HepG2 (cell line): ENCODE results near the gene PPP1CA. TPM values are rescaled to one million over a fixed set of nuclear protein-coding genes. Genes with fewer than 3 reads are reported as not detected.

ENCODE experiments used
- ATF7 ChIP-seq, 2 experiments: fragments of 450-650 bp in 1 of 2; sonication (generic) in 1 of 2; formaldehyde crosslinking in 1 of 2; IDR thresholded peaks; 2 replicates each; pipeline versions ENCODE4 v1.4.0 to v1.6.1; 2016 to 2020; ENCODE audit warnings: antibody characterized with exemption in 1 of 2, mild to moderate bottlenecking in 1 of 2, missing genetic modification reagents in 1 of 2
- HNRNPUL1 ChIP-seq: fragments of 200-400 bp; formaldehyde crosslinking; IDR thresholded peaks from 2 replicates; pipeline ENCODE4 v1.6.1; 2017; ENCODE audit warnings: low read depth, mild to moderate bottlenecking, low read length, moderate library complexity
- KAT2B ChIP-seq: fragments of 150-350 bp; IDR thresholded peaks from 2 replicates; pipeline ENCODE4 v1.6.1; 2014; ENCODE audit warnings: low read depth, low read length, borderline replicate concordance
- NONO ChIP-seq, 2 experiments: fragments of 450-650 bp in 1 of 2; sonication (generic) in 1 of 2; formaldehyde crosslinking in 1 of 2; IDR thresholded peaks in 1 of 2; conservative IDR thresholded peaks in 1 of 2; 2 replicates each; pipeline versions ENCODE4 v1.6.1 to v1.8.0; 2017 to 2022; ENCODE audit warnings: mild to moderate bottlenecking in 1 of 2, missing genetic modification reagents in 1 of 2, moderate library complexity in 1 of 2
- RAD21 ChIP-seq: fragments of 450-650 bp; formaldehyde crosslinking; IDR thresholded peaks from 2 replicates; pipeline ENCODE4 v1.5.0; 2020; ENCODE audit warnings: mild to moderate bottlenecking
- REST ChIP-seq, 2 experiments: IDR thresholded peaks; 2 replicates each; pipeline ENCODE4 v1.6.1; 2011 to 2012; ENCODE audit warnings: low read length in 2 of 2, borderline replicate concordance in 1 of 2, low read depth in 1 of 2, mild to moderate bottlenecking in 1 of 2, moderate library complexity in 1 of 2
- SMAD3 ChIP-seq: sonication (generic); formaldehyde crosslinking; IDR thresholded peaks from 2 replicates; pipeline ENCODE4 v1.4.0; 2020; ENCODE audit warnings: missing genetic modification reagents
- SMAD9 ChIP-seq: sonication (generic); formaldehyde crosslinking; IDR thresholded peaks from 2 replicates; pipeline ENCODE4 v1.5.1; 2020; ENCODE audit warnings: mild to moderate bottlenecking, missing genetic modification reagents
- STAG1 ChIP-seq: sonication (generic); formaldehyde crosslinking; IDR thresholded peaks from 2 replicates; pipeline ENCODE4 v1.4.0; 2020; ENCODE audit warnings: missing genetic modification reagents
- STAT5B ChIP-seq: sonication (generic); formaldehyde crosslinking; IDR thresholded peaks from 2 replicates; pipeline ENCODE4 v1.4.0; 2020; ENCODE audit warnings: missing genetic modification reagents
- ZFP37 ChIP-seq: sonication (generic); formaldehyde crosslinking; IDR thresholded peaks from 2 replicates; pipeline ENCODE4 v1.4.0; 2020; ENCODE audit warnings: missing genetic modification reagents, borderline replicate concordance
- ZFP91 ChIP-seq: sonication (generic); formaldehyde crosslinking; IDR thresholded peaks from 2 replicates; pipeline ENCODE4 v1.9.0; 2022; ENCODE audit warnings: missing genetic modification reagents, mild to moderate bottlenecking, borderline replicate concordance
- ZNF646 ChIP-seq: sonication (generic); formaldehyde crosslinking; IDR thresholded peaks from 2 replicates; pipeline ENCODE4 v1.9.0; 2021; ENCODE audit warnings: mild to moderate bottlenecking, missing genetic modification reagents
- ZNF841 ChIP-seq: sonication (generic); formaldehyde crosslinking; IDR thresholded peaks from 2 replicates; pipeline ENCODE4 v1.8.1; 2023; ENCODE audit warnings: missing genetic modification reagents, borderline replicate concordance
- ZXDC ChIP-seq: sonication (generic); formaldehyde crosslinking; IDR thresholded peaks from 2 replicates; pipeline ENCODE4 v1.5.0; 2020; ENCODE audit warnings: mild to moderate bottlenecking, missing genetic modification reagents
- polyA plus RNA-seq, 8 experiments: library from polyadenylated mRNA; depleted of rRNA in 3 of 8; stranded (reverse) in 7 of 8; unstranded in 1 of 8; fragments of >200 nt; fragmentation: Illumina TruSeq in 4 of 8; extraction: Trizol in 4 of 8; gene quantifications; 2 replicates each; pipeline versions ENCODE4 v1.2.1 to v1.2.3, GENCODE V29; 2011 to 2016; ENCODE audit warnings: low read depth in 4 of 8, missing spikeins in 1 of 8, mixed read lengths in 1 of 8; ENCODE audit not compliant: insufficient read depth in 1 of 8
- total RNA-seq, 5 experiments: library from RNA; depleted of rRNA; stranded (reverse); fragments of >200 nt; fragmentation: Illumina TruSeq; extraction: Trizol; gene quantifications; 2 replicates each; pipeline ENCODE4 v1.2.3, GENCODE V29; 2016; ENCODE audit warnings: low read depth in 1 of 5

Gene PPP1CA
- total and polyA plus RNA-seq, 2 of the 13 experiments (the other 11 are each of a cell fraction or from before 2014, with no cell fraction given): 149 to 170 TPM

- TF ChIP-seq ZNF646 (CRISPR knock-in tag) (no peak), RAD21 (peak; percentile 73), ZFP91 (CRISPR knock-in tag) (peak; percentile 33; the same call in 1 of the 2 replicates), HNRNPUL1 (no peak), ZXDC (no peak), STAG1 (peak; percentile 83), SMAD9 (no peak), ZNF841 (CRISPR knock-in tag) (no peak), STAT5B (CRISPR knock-in tag) (no peak), ZFP37 (no peak), REST (IDR thresholded peaks at IDR 0.05; ENCODE audit: borderline replicate concordance in 1 of 2, low read depth in 1 of 2, low read length in 2 of 2) (no peak), NONO (IDR thresholded peaks at IDR 0.05) (no peak), NONO (CRISPR knock-in tag; conservative IDR thresholded peaks at IDR 0.05) (peak; percentile 30; the same call in 1 of the 2 replicates), KAT2B (no peak), ATF7 (IDR thresholded peaks at IDR 0.05) (no peak), ATF7 (CRISPR knock-in tag; IDR thresholded peaks at IDR 0.05) (no peak), SMAD3 (CRISPR knock-in tag) (no peak)
These were observed 12.2 kb downstream of the PPP1CA start (continued) for GRCh38 chr11:67389477-67389876.
